Stimulated activated CD4-positive, alpha-beta T cell treated with anti-CD3 and anti-CD28 coated beads, Interleukin-4, amount 100 ng/mL, for 1 hour (primary cell): ENCODE data around the gene ZNF761.
"Not testable (repeated sequence)": the region's sequence is repeated elsewhere in the genome, so short reads cannot be mapped to it uniquely, and the experiment has no call there.

Source experiments
- DNase-seq: peaks from one replicate; pipeline ENCODE4 v3.0.0-alpha.2; 2020

ZNF761 gene

DNA sequence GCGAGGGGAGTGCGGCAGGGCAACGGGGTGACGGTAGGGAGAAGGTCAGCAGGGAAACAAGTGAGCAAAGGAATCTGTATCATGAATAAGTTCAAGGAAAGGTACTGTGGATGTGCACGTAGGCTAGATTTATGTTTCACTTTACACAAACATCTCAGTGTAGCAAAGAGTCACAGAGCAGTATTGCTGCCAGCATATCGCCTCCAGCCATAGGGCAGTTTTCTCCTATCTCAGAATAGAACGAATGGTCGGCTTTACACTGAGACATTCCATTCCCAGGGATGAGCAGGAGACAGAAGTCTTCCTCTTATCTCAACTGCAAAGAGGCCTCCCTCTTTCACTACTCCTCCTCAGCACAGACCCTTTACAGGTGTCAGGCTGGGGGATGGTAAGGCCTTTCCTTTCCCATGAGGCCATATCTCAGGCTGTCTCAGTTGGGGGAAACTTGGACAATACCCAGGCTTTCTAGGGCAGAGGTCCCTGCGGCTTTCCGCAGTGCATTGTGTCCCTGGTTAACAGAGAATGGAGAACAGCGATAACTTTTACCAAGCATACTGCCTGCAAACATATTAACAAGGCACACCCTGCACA is 28.4 kb downstream of the ZNF761 start:
- not testable (repeated sequence) for DNase-seq

DNA sequence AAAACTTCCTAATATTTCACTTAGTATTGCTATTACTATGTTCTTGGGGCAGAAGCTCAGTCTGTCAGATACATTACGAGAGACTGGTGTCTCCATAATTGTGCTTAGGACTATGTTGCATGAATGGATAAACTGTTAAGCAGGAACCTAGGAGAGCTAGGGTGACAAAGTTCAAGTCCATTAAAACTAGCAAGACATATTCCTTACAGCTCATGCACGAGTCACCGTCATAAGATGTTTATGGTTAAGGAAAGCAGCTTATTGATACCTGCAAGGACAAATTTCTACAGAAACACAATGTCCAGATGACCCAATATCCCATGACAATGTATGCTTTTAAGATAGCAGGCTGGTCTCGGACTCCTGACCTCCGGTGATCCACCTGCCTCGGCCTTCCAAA is 30.1 kb downstream of the ZNF761 start:
- no peak for DNase-seq

DNA sequence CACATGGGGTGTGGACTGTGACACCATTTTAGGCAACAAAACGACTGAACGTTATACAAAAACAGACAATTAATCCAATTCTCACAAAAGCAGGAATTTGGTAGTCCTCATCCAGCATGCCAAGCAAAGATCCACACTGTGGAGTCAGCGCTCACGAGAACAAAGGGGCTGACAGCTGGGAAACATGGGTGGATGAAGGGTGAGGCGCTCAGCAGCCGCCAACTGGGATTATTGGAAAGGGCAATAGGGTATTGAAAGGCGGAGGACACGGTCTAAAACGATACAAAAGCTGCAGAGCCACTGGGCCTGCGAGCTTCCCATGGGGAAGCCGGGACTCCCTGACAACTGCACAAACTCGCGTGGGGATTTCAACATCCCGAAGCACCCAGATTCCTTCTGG is 31.1 kb downstream of the ZNF761 start:
- DNase-seq = no peak

DNA sequence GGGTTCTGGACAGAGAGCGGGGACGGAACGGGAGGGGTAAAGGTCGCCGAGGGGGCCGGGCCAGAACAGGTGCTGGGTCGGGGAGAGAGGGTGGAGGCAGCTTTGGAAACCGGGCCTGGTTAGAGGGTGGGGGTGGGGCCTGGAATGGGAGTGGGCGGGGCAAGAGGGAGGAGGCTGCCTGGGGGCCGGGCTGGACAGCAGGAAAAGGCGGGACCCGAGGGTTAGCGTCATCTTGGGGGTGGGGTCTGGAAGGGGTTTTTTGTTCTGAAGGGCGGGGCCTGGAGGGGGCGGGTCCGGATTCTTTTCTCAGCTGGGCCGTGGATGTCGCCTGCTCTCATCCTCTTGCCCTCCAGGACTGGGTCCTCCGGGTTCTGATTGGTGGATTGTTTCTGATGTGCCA is 31.5 kb downstream of the ZNF761 start:
- no peak for DNase-seq

DNA sequence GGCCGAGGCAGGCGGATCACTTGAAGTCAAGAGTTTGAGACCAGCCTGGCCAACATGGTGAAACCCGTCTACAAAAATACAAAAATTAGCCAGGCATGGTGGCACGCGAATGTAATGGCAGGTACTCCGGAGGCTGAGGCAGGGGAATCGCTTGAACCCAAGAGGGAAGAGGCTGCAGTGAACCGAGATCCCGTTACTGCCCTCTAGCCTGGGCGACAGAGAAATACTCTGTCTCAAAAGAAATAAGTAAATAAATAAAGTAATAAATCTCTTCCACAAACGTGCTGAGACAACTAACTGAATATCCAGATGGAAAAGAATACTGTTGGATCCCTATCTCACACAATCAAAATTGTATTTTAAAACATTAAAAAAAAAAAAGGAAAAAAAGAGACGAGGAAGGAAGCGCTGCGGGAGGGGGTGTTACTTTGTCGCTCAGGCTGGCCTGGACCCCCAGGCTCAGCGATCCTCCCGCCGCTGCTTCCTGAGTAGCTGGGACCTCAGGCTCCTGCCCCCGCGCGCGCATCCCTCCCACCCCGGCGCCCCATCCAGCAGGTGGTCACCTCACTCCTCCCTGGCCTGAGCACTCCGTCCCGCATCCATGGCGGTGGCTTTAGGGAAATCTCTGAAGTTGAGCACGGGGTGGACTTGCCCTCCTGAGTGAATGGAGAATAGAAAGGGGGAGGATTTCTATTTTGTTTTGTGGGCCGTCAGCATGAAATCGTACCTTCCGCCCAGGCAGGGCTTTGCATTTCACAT is 35.1 kb downstream of the ZNF761 start:
- DNase-seq = no peak

DNA sequence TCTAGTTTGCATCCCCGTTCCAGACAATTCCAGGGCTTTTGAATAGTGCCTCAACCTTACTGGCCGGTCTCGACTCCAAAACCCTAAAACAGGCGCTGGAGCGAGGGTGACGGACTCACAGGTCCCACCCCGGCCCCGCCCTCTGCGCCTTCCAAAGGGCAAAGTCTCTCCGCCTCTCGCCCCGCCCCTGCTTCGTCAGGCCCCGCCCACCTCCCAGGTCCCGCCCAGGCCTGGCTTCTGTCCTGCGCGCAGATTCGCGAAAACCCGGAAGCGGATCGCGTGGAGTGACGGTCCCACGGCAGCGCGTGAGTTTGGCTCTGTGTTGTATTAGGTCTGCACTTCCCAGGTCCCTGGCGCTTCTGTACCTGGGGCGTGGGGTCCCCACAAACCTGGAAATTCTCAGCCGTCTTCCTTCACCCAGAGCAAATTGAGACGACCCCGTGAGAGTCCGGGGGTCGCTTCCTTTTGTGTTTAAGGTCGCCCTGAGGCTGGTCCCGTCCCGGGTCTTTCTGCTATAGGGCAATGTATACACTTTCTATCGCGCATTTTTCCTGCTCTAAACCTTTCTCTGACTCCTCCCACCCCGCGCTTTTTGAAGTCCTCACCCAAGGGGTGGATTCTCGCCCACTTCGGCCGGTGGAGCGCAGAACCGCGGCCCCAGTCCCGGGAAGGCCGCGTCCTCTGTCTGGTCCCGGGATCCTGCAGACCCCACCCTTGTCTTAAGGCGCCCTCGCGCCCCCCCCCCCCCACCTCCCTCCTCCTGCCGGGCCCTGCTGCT is 35.9 kb downstream of the ZNF761 start, which contains the start of gene ZNF813:
Gene ZNF813, plus strand, starts transcription at position 249 of the 778 bp plus-strand sequence. CDS start 16,090 bp downstream, outside the sequence.
- peak; percentile 96 for DNase-seq

DNA sequence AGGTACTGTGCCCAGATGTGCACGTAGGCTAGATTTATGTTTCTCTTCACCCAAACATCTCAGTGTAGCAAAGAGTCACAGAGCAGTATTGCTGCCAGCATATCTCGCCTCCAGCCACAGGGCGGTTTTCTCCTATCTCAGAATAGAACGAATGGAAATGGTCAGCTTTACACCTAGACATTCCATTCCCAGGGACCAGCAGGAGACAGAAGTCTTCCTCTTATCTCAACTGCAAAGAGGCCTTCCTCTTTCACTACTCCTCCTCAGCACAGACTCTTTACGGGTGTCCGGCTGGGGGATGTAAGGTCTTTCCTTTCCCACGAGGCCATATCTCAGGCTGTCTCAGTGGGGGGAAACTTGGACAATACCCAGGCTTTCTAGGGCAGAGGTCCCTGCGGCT is 36.8 kb downstream of the ZNF761 start:
- not testable (repeated sequence) for DNase-seq

DNA sequence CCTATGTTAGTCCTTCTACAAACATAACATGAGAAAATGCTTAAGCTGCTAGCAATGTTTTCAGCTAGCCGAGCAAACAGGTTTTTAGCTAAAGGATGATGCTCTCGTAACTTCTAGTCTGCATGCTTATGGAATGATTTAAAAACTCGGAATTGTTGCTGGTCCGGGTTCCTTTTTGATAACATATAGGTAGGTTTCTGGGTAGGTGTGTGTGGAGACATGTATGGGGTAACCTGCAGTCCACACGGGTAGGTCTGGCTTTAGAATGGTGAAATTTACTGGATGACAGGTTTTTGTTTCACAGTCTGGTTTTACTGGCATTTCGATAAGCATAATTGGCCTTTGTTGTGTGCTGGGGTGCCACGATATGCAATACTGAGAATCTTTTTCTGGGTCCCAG is 40.1 kb downstream of the ZNF761 start:
- DNase-seq = no peak

DNA sequence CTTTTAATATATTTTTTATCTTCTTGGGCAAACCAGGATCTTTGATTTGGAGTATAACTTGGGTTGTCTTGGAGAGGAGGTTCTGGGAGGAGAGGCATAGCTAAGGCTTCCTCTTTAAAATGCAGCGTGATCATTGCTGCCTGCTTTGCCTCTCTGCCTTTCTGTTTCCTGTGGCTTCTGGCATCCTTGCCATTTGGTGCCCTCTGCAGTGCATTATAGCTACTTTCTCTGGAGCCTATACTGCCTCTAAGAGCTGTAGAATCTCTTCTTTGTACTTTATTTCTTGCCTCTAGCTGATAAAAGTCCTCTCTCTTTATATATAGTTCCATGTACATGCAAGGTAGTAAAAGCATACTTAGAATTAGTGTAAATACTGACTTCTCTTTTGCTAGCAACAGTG is 43.0 kb downstream of the ZNF761 start:
- DNase-seq = not testable (repeated sequence)

DNA sequence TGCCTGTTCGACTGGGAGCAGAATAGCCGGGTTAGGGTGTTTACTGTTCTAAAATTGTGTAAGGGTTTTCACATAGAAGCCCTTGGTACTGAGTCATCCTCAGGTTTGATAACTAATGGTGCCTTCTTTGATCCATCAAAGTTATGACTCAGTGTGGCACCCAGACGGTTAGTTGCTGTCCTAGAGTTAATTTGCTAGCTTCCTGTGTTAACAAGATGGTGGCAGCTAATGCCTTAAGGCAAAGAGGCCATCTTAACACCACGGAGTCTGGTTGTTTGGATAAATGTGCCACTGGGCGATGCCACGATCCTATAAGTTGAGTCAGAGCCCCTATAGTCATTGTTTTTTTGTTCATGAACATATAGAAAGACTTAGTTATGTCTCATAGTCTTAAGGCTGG is 43.7 kb downstream of the ZNF761 start:
- DNase-seq = not testable (repeated sequence)

DNA sequence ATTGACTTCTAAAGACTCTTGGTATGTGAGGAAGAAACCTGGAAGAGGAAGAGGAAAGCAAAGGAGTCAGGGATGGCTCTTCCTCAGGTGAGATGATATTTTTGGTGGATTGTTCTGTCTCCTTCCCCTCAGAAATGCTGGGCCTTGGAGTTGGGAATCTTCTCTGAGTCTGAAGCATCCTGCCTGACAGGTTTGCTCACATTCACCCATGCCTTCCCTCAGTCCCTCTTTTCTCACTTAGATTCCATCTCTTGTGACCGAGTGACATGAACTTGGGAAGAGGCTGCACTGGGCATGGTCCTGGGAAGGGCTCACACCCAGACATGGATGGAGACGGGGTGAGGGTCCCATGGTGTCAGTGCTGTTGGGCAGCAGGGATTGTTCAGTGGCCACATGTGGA is 52.0 kb downstream of the ZNF761 start:
- DNase-seq = not testable (repeated sequence)

DNA sequence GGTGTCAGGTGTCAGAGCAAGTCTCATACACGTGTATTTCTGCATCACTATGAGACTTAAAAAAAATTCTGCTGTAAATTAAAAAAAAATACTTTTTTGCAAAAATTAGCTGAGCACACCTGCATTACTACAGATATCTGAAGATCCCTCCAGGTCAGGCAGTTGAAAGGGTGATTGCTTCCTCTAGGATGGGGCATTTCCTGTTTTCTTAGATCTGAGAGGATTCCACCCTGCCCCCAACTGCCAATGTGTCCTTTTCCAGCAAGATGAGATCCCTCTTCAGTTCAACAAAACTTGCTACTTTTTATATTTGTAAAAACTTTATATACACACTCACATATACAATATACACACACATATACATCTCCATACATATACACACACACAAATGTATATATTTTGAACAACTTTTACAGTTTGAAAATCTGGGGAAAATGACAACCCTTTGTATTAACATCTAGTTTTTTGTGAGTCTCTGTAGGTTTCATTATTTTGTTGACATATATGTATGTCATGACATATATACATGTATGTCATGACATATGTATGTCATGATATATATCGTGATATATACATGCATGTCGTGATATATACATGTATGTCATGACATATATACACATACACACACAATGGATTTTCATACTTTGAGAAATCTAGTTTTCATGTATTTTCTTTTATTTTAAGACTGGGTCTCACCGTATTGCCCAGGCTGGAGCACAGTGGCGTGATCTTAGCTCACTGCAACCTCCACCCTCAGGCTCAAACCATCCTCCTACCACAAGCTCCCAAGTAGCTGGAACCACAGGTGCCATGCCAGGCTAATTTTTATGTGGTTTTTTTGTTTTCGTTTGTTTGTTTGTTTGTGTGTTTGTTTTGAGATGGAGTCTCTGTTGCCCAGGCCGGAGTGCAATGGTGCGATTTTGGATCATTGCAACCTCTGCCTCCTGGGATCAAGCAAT is 53.5 kb downstream of the ZNF761 start:
- no peak for DNase-seq

DNA sequence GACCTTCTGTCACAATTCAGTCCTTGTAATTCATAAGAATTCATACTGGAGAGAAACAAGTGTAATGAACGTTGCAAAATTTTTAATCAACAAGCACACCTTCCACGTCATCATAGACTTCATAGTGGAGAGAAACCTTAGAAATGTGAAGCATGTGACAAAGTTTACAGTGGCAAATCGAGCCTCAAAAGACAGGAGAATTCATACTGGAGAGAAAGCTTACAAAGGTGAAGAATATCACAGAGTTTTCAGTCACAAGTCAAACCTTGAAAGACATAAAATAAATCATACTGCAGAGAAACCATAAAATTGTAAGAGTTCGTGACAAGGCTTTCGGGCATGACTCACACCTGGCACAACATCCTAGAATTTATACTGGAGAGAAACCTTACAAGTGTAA is 60.4 kb downstream of the ZNF761 start:
- no peak for DNase-seq

DNA sequence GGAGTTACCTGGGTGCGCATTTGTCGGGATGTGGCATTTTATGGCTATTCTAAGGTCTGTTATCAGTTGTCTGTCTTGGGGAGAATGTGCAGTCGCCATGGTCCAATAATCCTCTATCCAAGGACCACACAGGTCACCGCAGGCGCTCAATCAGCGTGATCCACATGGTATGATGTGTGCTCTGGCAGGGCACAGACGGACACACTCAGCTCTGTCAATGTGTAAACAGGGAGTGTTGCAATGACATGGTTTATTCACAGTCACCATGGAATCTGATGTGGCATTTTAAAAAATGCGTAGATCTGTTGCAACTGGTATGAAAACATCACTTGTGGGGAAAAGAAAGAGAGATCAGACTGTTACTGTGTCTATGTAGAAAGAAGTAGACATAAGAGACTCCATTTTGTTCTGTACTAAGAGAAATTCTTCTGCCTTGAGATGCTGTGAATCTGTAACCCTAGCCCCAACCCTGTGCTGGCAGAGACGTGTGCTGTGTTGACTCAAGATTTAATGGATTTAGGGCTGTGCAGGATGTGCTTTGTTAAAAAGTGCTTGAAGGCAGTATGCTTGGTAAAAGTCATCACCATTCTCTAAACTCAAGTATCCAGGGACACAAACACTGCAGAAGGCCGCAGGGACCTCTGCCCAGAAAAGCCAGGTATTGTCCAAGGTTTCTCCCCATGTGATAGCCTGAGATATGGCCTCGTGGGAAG is 65.7 kb downstream of the ZNF761 start:
- DNase-seq = not testable (repeated sequence)

DNA sequence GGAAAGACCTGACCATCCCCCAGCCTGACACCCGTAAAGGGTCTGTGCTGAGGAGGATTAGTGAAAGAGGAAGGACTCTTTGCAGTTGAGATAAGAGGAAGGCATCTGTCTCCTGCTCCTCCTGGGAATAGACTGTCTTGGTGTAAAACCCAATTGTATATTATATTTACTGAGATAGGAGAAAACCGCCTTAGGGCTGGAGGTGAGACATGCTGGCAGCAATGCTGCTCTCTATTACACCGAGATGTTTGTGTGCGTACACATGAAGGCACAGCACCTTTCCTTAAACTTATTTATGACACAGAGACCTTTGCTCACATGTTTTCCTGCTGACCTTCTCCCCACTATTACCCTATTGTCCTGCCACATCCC is 66.2 kb downstream of the ZNF761 start:
- not testable (repeated sequence) for DNase-seq

DNA sequence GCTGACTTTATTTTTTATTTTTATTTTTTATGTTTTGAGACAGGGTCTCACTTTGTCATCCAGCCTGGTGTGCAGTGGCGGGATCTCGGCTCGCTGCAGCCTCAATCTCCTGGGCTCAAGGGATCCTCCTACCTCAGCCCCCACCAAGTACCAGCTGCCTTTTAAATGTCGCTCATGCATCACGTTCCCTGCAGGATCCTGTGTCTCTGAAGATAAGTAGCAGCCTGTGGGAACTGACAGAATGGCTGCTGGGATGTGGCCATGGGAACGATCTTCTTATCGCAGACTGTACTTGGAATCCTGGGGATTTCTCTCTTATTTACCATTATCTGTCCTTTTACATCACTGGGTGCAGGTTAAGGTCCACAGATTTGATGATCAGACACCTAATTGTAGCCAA is 71.4 kb downstream of the ZNF761 start:
- not testable (repeated sequence) for DNase-seq

DNA sequence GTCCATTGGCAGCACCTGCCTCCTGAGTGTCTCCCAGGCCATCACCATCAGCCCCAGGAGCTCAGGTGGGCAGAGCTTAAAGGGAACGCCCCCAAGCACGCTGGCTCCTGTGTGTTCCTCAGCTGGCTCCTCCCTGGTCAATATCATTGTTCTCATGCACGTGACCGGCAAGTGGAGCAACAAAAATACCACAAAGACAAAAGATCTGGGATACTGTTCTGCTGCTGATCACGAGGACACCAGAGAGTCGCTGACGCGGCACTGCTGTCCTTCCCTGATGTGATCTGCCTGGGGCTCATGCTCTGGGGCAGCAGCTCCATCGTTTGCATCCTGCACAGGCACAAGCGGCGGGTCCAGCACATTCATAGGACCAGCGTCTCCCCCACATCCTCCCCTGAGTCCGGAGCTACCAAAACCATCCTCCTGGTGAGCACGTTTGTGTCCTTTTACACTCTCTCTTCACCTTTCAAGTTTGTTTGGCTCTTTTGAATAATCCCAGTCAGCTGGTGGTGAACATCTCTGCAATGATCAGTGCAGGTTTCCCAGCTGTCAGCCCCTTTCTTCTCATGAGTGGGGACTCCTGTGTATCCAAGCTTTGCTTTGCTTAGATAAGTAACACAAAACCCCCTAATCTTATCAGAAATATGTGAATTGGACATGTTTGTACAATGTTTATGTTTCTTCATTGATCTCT is 72.0 kb downstream of the ZNF761 start:
- DNase-seq = not testable (repeated sequence)

DNA sequence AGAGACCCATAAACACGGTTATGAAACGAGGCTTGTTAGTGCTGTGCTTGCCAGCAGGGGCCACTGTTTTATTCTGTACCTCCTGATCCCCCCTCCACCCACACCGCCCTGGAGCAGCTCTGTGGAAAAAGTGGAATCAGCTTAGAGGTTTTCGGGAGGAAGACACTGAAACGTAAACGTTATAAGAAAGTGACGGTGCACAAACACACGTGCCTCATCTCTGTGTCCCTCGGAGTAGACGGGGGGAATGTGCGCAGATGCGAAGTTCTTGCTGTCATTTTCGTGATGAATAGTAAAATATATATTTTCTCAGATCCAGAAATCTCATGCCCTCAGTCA is 72.5 kb downstream of the ZNF761 start:
- not testable (repeated sequence) for DNase-seq

DNA sequence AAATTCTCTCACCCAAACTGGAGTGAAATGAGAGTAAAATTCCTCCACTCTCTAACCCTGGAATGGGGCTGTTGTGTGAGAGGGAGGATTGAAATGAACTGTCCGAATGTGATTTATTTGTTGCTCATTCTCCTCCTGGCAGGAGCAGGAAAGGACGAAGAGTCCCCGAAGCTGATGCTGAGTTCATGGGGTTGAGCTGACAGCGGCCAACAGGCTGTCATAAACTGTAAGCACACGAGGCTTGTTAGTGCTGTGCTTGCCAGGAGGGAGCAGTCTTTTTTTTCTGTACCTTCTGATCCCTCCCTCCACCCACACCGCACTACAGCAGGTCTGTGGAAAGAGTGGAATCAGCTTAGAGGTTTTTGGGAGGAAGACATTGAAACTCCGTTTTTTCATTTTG is 73.1 kb downstream of the ZNF761 start:
- no peak for DNase-seq

DNA sequence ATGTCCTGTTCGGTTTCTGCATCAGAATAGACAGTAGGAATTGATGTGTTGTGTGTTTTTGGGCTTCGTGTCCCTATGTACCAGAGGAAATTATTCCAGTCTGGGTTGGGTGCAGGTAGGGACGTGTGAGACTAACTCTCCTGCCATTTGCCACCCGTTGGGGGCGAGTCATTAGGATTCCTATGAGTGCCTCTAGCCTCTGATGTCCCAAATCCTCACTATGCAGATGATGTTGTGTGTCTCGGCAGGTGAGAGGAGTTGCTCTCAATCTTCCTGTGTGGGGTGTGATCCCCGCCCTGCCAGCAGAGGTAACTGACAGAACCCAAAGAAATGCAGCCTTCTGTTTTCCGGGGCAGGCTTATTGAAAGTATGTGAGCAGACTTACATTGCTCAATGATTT is 74.9 kb downstream of the ZNF761 start:
- no peak for DNase-seq
